Thymus (tissue), 11 donors: Measurements from ENCODE around the gene MSRB1. TPM values are rescaled to one million over a fixed set of nuclear protein-coding genes. Genes with fewer than 3 reads are reported as not detected.
"Not testable (repeated sequence)": the region's sequence is repeated elsewhere in the genome, so short reads cannot be mapped to it uniquely, and the experiment has no call there.

Experiments
- DNase-seq, 9 donors: peaks; one replicate each; pipeline ENCODE4 v3.0.0-alpha.2; 2013; ENCODE audit warnings: low spot score in 9 of 9, low read depth in 6 of 9, missing footprints in 1 of 9
- H3K27ac ChIP-seq, 2 donors: one replicate each; pipeline ENCODE4 v1.5.1; 2013; ENCODE audit warnings: control low read depth in 1 of 2, low read depth in 1 of 2, low read length in 1 of 2, mild to moderate bottlenecking in 1 of 2, moderate library complexity in 1 of 2
- H3K27me3 ChIP-seq, 2 donors: one replicate each; pipeline ENCODE4 v1.5.1; 2013; ENCODE audit warnings: low read length in 1 of 2; ENCODE audit not compliant: control insufficient read depth in 2 of 2, insufficient read depth in 1 of 2
- H3K36me3 ChIP-seq, 2 donors: one replicate each; pipeline ENCODE4 v1.5.1; 2013; ENCODE audit warnings: low read length in 1 of 2, mild to moderate bottlenecking in 1 of 2, moderate library complexity in 1 of 2; ENCODE audit not compliant: control insufficient read depth in 2 of 2, insufficient read depth in 2 of 2
- H3K4me1 ChIP-seq, 2 donors: one replicate each; pipeline ENCODE4 v1.5.1; 2013; ENCODE audit warnings: low read length in 2 of 2; ENCODE audit not compliant: control insufficient read depth in 2 of 2, insufficient read depth in 2 of 2
- H3K4me3 ChIP-seq, 2 donors: one replicate each; pipeline ENCODE4 v1.5.1; 2013; ENCODE audit warnings: low read length in 2 of 2, control low read depth in 1 of 2, mild to moderate bottlenecking in 1 of 2
- H3K9me3 ChIP-seq, 2 donors: one replicate each; pipeline ENCODE4 v1.5.1; 2013; ENCODE audit warnings: low read length in 1 of 2, mild to moderate bottlenecking in 1 of 2; ENCODE audit not compliant: control insufficient read depth in 2 of 2, insufficient read depth in 1 of 2
- WGBS: extraction: QIAGEN DNeasy Blood & Tissue Kit; methylation state at CpG from one replicate; pipeline ENCODE4 v1.1.7; 2013; 5-methylcytosine and 5-hydroxymethylcytosine counted together
- polyA plus RNA-seq: library from polyadenylated mRNA; stranded (reverse); fragments of 200-250 nt; gene quantifications from one replicate; pipeline ENCODE4 v1.2.3, GENCODE V29; 2013
- total RNA-seq: library from RNA; stranded (reverse); fragments of 120-200 nt; gene quantifications from one replicate; pipeline ENCODE4 v1.2.4, GENCODE V29; 2013
- donor health status: healthy.

MSRB1 gene
- total and polyA plus RNA-seq, 2 donors: 10.7 to 44.2 TPM

DNA sequence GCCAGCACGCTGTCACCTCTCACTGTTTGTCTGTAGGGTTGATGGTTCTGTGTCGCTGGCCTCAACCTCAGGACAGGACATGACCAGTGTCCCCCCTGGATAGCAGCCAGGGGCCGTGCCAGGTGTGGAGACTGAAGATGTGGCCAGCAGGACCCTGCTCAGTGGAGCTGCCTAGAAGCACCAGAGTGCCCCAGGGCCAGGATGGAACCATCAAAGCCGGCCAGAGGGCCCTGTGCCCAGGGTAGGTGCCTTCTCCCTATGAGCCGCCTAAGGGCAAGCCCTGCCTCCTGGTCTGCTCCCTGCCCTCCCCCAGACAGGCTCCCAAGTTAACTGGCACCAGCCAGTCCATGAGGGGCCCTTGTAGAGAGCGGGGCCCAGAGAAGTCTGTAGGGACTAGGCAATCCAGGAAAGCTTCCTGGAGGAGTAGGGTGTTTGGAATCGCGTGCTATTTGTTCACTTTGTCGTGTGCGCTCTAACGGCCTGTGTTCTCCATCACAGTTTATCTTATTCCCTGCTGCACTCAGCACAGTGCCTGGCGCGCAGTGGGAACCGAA is 15.8 kb upstream of the MSRB1 start:
- H3K27ac ChIP-seq: no peak overlapping the region
- H3K4me3 ChIP-seq: peak overlapping the region in 1 of 2 donors; percentile 92
- H3K4me1 ChIP-seq: peaks cover 9 to 36% of the 10 kb centered on the region in 2 donors
- peaks cover 19 to 33% of the 10 kb centered on the region in 2 donors for H3K36me3 ChIP-seq
- H3K27me3 ChIP-seq: peaks cover 2 to 15% of the 10 kb centered on the region in 2 donors
- DNase-seq: no peak
- H3K9me3 ChIP-seq: peaks cover 0 to 1% of the 10 kb centered on the region in 2 donors
- 49% methylated on average over 14 of the region's 14 CpGs for WGBS

DNA sequence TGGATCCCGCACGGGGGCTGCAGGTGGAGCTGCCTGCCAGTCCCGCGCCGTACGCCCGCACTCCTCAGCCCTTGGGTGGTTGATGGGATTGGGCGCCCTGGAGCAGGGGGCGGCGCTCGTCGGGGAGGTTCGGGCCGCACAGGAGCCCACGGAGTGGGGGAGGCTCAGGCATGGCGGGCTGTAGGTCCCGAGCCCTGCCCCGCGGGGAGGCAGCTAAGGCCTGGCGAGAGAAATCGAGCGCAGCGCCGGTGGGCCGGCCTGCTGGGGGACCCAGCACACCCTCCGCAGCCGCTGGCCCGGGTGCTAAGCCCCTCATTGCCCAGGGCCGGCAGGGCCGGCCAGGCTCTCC is 15.1 kb upstream of the MSRB1 start:
- H3K27ac ChIP-seq, H3K9me3 ChIP-seq, DNase-seq, H3K4me3 ChIP-seq: not testable (repeated sequence)
- Histone ChIP-seq H3K36me3 (peaks cover 19 to 28% of the 10 kb centered on the region in 2 donors), H3K4me1 (peaks cover 9 to 29% of the 10 kb centered on the region in 2 donors), H3K27me3 (peaks cover 2 to 15% of the 10 kb centered on the region in 2 donors)
- 79% methylated on average over 30 of the region's 30 CpGs for WGBS

GRCh38 chr16:1957434-1958142 is 14.6 kb upstream of the MSRB1 start:
- Histone ChIP-seq H3K36me3 (peaks cover 14 to 22% of the 10 kb centered on the region in 2 donors), H3K27me3 (peaks cover 2 to 19% of the 10 kb centered on the region in 2 donors), H3K4me1 (peaks cover 9 to 24% of the 10 kb centered on the region in 2 donors)
- not testable (repeated sequence) for H3K9me3 ChIP-seq, H3K4me3 ChIP-seq, DNase-seq, H3K27ac ChIP-seq
- 95% methylated on average over 22 of the region's 22 CpGs for WGBS

DNA sequence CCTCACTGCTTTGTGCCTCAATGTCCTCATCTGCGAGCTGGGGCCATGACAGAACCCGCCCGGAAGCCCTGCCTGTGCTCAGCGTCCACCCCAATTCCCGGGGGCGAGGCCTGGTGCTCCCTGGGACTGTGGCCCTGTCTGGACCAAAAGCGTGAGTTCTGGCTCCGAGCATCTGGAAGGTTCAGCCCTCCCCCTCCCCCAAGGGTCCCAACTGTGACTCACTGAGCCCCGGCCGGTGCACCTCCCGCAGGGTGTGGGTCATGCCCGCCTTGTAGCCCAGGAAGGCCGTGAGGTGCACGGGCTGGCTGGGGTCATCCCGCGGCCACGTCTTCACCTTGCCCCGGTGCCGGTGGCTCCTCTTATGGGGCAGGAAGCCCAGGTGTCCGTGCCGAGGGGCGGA is 10.7 kb upstream of the MSRB1 start:
- H3K36me3 ChIP-seq: no peaks in the 10 kb centered on the region
- H3K4me1 ChIP-seq: peaks cover 0 to 1% of the 10 kb centered on the region in 2 donors
- no peak for DNase-seq
- H3K27me3 ChIP-seq: peaks cover 1 to 17% of the 10 kb centered on the region in 2 donors
- H3K9me3 ChIP-seq: peaks cover 0 to 1% of the 10 kb centered on the region in 2 donors
- 94% methylated on average over 22 of the region's 22 CpGs for WGBS
- no peak overlapping the region for H3K27ac ChIP-seq
- no peak overlapping the region for H3K4me3 ChIP-seq

DNA sequence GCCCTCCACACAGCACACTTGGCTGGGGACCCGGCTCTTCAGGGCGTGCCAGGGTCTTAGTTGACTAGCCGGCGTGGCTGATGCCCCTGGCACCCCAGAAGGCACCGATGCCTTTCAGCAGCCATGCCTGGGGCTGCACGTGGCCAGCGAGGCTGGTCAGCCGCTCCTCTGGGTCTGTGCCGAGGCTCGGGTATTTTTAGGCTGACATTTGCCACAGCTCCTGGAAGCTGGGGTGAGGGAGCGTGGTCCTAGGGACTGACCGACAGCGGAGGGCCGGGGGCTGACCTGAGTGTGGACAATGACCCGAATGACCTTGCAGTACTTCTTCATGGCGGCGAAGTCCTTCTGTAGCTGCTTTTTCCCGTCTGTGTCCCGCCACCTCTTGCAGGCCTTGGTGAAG is 7.6 kb upstream of the MSRB1 start:
- 95% methylated on average over 19 of the region's 19 CpGs for WGBS
- H3K36me3 ChIP-seq: no peaks in the 10 kb centered on the region

DNA sequence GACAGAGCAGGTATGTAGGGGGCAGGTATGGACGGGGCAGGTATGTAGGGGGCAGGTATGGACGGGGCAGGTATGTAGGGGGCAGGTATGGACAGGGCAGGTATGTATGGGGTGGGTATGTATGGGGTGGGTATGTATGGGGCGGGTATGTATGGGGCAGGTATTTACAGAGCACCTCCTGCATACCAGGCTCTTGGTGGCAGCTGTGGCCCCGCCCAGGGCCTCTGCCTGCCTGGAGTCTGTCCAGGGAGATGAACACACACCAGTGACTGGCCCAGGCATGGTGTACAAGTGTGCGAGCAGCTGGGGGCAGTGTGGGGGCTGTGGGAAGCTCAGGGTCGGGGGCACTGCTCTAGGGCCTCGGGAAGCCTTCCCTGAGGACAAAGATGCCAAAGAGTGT is 7.0 kb upstream of the MSRB1 start:
- Histone ChIP-seq H3K27me3 (peaks cover 0 to 8% of the 10 kb centered on the region in 2 donors), H3K36me3 (no peaks in the 10 kb centered on the region), H3K9me3 (no peaks in the 10 kb centered on the region), H3K4me3 (no peak overlapping the region), H3K27ac (no peak overlapping the region), H3K4me1 (no peaks in the 10 kb centered on the region)
- no peak for DNase-seq
- 93% methylated on average over 7 of the region's 7 CpGs for WGBS

More for the DNA sequence above, 7.6 kb upstream of the MSRB1 start:
- no peak overlapping the region for H3K27ac ChIP-seq
- no peaks in the 10 kb centered on the region for H3K4me1 ChIP-seq
- H3K4me3 ChIP-seq: no peak overlapping the region
- H3K27me3 ChIP-seq: peaks cover 0 to 8% of the 10 kb centered on the region in 2 donors
- DNase-seq: no peak
- no peaks in the 10 kb centered on the region for H3K9me3 ChIP-seq

- no peaks in the 10 kb centered on the region for H3K9me3 ChIP-seq
- H3K27ac ChIP-seq: no peak overlapping the region
- no peaks in the 10 kb centered on the region for H3K36me3 ChIP-seq
- no peak overlapping the region for H3K4me3 ChIP-seq
- DNase-seq: no peak
- no peaks in the 10 kb centered on the region for H3K4me1 ChIP-seq
- peaks cover 0 to 6% of the 10 kb centered on the region in 2 donors for H3K27me3 ChIP-seq
- WGBS: 98% methylated on average over 11 of the region's 11 CpGs
Observed at GRCh38 chr16:1949507-1949906, 6.5 kb upstream of the MSRB1 start.

- no peak for DNase-seq
- peaks cover 3 to 9% of the 10 kb centered on the region in 2 donors for H3K4me1 ChIP-seq
- 95% methylated on average over 9 of the region's 9 CpGs for WGBS
- H3K4me3 ChIP-seq: no peak overlapping the region
- H3K9me3 ChIP-seq: no peaks in the 10 kb centered on the region
- no peaks in the 10 kb centered on the region for H3K36me3 ChIP-seq
- H3K27ac ChIP-seq: no peak overlapping the region
- peaks cover 0 to 4% of the 10 kb centered on the region in 2 donors for H3K27me3 ChIP-seq
Observed at GRCh38 chr16:1947369-1947670, 4.3 kb upstream of the MSRB1 start.

DNA sequence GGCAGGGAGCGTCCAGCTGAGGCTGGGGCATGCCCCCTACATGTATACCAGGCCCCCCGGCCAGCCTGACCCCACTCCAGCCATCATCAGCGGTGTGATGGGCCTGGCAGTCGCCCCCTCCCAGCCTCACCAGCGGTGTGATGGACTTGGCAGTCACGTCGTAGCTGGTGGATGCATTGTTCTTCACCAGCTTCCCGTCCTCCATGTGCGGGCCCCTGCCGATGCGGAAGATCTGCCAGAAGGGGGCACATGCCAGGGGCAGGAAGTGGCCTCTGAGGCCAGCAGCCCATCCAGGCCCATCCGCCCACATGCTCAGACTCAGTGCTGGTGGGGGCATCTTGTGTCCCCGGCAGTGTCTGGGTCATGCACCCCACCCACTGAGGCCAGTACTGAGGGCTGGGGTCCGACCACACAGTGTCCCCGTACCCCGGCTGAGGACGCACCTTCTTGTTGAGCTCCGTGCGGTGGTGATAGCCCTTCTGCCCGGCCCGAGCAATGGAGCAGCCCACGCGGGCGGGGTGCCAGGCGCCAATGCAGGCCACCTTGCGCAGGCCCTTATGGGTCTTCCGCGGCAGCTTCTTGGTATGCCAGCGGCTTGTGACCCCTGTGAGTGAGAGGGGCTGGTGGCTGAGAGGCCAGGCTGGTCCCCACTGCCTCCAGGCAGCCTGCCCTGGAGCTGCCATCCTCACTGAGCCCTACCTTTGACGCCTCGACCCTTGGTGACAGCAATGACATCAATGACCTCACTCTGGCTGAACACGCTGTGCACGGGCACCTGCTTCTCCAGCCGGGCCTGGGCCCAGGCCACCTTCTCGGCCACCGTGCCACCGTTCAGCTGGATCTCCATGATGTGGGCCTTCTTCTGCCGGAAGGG is 3.7 kb upstream of the MSRB1 start:
- no peaks in the 10 kb centered on the region for H3K36me3 ChIP-seq
- peaks cover 8 to 15% of the 10 kb centered on the region in 2 donors for H3K4me1 ChIP-seq
- H3K27me3 ChIP-seq: peaks cover 0 to 7% of the 10 kb centered on the region in 2 donors
- WGBS: 95% methylated on average over 38 of the region's 38 CpGs
- no peak overlapping the region for H3K27ac ChIP-seq
- no peak overlapping the region for H3K4me3 ChIP-seq
- H3K9me3 ChIP-seq: no peaks in the 10 kb centered on the region
- no peak for DNase-seq
